Smooth muscle cell (in vitro differentiated cells): ENCODE results near the gene DISP1. TPM values are rescaled to one million over a fixed set of nuclear protein-coding genes. Genes with fewer than 3 reads are reported as not detected.
"Not testable (repeated sequence)": the region's sequence is repeated elsewhere in the genome, so short reads cannot be mapped to it uniquely, and the experiment has no call there.

ENCODE experiments used
- DNase-seq: peaks from one replicate; lab custom pipeline; 2025; ENCODE audit not compliant: unreplicated experiment; lab: John Stamatoyannopoulos, UW
- H2AFZ ChIP-seq: fragments of 200-600 bp; sonication (generic); 2 replicates; pipeline ENCODE4 v1.6.0; 2016; ENCODE audit warnings: antibody characterized with exemption, low read depth, mild to moderate bottlenecking
- H3F3A ChIP-seq: fragments of 200-600 bp; sonication (generic); 2 replicates; pipeline ENCODE4 v1.6.0; 2017; ENCODE audit warnings: antibody characterized with exemption, low read depth
- H3K27ac ChIP-seq: fragments of 200-600 bp; sonication (generic); 2 replicates; pipeline ENCODE4 v1.5.1; 2016; ENCODE audit warnings: low read depth, mild to moderate bottlenecking
- H3K27me3 ChIP-seq: fragments of 200-600 bp; sonication (generic); 2 replicates; pipeline ENCODE4 v1.6.1; 2016; ENCODE audit warnings: low read depth, mild to moderate bottlenecking
- H3K36me3 ChIP-seq: fragments of 200-600 bp; sonication (generic); 2 replicates; pipeline ENCODE4 v1.5.1; 2016; ENCODE audit warnings: low read depth
- H3K4me1 ChIP-seq: fragments of 200-600 bp; sonication (generic); 2 replicates; pipeline ENCODE4 v1.5.1; 2016; ENCODE audit warnings: low read depth
- H3K4me2 ChIP-seq: fragments of 200-600 bp; sonication (generic); 2 replicates; pipeline ENCODE4 v1.6.0; 2016; ENCODE audit warnings: mild to moderate bottlenecking
- H3K4me3 ChIP-seq: fragments of 200-600 bp; sonication (generic); 2 replicates; pipeline ENCODE4 v1.5.1; 2016; ENCODE audit warnings: mild to moderate bottlenecking
- H3K79me2 ChIP-seq: fragments of 200-600 bp; sonication (generic); 2 replicates; pipeline ENCODE4 v1.6.0; 2016; ENCODE audit warnings: low read depth, mild to moderate bottlenecking
- H3K9ac ChIP-seq: fragments of 200-600 bp; sonication (generic); 2 replicates; pipeline ENCODE4 v1.6.0; 2016; ENCODE audit warnings: low read depth
- H3K9me3 ChIP-seq: fragments of 200-600 bp; sonication (generic); replicated peaks from 2 replicates; pipeline ENCODE4 v1.5.1; 2016; ENCODE audit warnings: low read depth
- H4K20me1 ChIP-seq: fragments of 200-600 bp; sonication (generic); 2 replicates; pipeline ENCODE4 v1.6.0; 2016; ENCODE audit warnings: low read depth
- WGBS: methylation state at CpG from one replicate; pipeline ENCODE4 v1.1.7; 2016; ENCODE audit warnings: low lambda C conversion rate; 5-methylcytosine and 5-hydroxymethylcytosine counted together
- polyA plus RNA-seq: library from polyadenylated mRNA; unstranded; fragments of >200 nt; fragmentation: Nextera tagmentation; extraction: Ambion mirVana; gene quantifications from 2 replicates; pipeline ENCODE4 v1.2.1, GENCODE V29; 2016
- total RNA-seq: library from RNA; depleted of rRNA; stranded (reverse); fragments of >200 nt; gene quantifications from 2 replicates; pipeline ENCODE4 v1.2.3, GENCODE V29; 2014
- TF ChIP-seq, protein P1 (sequence below): fragments of 200-600 bp; sonication (generic); IDR thresholded peaks from 2 replicates; pipeline ENCODE4 v1.5.1; 2017; ENCODE audit warnings: borderline replicate concordance, mild to moderate bottlenecking, antibody characterized with exemption; ENCODE audit not compliant: insufficient read depth, poor library complexity, severe bottlenecking

DISP1 gene
- total and polyA plus RNA-seq, 2 experiments from 2014 or later, result 5.6 to 8.4 TPM

DNA sequence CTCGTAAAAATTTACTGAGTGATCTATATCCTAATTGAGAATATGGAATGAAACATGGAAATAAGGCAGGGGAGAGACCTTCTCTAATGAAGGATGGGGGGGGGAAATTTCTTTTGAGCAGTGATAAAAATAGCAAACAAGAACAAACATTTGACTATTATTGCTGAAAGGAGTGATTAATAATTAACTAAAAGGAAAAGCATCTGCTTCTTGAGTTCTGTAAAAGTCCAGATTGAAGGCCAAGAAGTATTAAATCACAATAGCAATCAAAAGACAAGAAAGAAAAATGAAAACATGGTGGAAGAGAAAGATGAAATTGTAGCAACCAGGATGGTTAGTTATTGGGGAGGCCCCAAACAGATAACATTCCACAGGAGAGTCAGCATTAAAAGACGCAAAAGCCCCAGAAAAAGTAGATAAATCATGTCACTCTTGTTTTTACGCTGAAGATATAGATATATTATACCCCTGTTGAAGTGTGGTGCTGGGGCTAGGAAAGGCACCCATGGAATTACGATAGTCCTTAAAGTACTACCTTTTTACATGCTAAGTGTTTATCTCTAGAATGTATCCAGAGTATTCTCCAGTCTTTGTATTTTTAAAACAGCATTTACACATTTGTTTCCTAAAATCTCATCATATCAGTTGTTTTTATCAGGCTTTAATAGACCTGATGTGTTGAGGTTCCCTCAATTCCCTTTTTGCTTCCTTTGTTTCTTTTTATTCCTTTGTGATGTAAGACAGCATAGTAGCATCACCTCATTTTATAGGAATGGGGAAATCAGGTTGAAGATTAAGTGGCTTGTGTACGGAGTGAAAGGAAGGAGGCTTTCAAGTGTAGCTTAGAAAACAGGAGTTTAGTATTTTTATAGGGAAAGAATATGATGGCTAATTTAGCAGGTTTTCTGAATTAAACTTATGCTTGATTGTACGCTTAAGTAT is 28.9 kb downstream of the DISP1 start:
- no peaks in the 10 kb centered on the region for H3K9me3 ChIP-seq
- no peaks in the 10 kb centered on the region for H3F3A ChIP-seq
- peaks cover 35% of the 10 kb centered on the region for H3K79me2 ChIP-seq
- H2AFZ ChIP-seq, result no peak overlapping the region
- TF ChIP-seq, protein P1, sequence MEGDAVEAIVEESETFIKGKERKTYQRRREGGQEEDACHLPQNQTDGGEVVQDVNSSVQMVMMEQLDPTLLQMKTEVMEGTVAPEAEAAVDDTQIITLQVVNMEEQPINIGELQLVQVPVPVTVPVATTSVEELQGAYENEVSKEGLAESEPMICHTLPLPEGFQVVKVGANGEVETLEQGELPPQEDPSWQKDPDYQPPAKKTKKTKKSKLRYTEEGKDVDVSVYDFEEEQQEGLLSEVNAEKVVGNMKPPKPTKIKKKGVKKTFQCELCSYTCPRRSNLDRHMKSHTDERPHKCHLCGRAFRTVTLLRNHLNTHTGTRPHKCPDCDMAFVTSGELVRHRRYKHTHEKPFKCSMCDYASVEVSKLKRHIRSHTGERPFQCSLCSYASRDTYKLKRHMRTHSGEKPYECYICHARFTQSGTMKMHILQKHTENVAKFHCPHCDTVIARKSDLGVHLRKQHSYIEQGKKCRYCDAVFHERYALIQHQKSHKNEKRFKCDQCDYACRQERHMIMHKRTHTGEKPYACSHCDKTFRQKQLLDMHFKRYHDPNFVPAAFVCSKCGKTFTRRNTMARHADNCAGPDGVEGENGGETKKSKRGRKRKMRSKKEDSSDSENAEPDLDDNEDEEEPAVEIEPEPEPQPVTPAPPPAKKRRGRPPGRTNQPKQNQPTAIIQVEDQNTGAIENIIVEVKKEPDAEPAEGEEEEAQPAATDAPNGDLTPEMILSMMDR, result no peak
- H3K27ac ChIP-seq, result no peak overlapping the region
- no peaks in the 10 kb centered on the region for H3K27me3 ChIP-seq
- no peak overlapping the region for H3K9ac ChIP-seq
- no peak overlapping the region for H3K4me3 ChIP-seq
- H3K4me2 ChIP-seq, result no peak overlapping the region
- 57% methylated on average over 6 of the region's 6 CpGs for WGBS
- no peaks in the 10 kb centered on the region for H3K36me3 ChIP-seq
- H3K4me1 ChIP-seq, result peaks cover 8% of the 10 kb centered on the region
- no peak for DNase-seq
- H4K20me1 ChIP-seq, result no peaks in the 10 kb centered on the region

DNA sequence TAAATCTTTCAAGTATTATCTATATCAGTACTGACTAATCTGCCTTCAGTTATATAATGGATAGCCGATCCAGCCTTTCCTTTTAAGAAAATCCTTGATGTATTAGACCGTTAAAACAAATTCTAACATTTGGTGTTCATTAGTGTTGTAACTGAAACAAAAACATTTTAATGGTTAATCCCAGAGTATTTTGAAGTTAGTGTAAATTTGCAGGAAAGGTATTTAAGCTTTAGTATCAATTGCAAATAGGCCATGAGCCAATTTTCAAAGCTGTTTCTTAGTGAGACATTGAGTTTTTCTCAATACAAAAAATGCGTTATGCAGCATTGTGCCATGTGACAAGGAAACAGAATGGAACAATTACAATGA is 29.6 kb downstream of the DISP1 start:
- H3K79me2 ChIP-seq, result peaks cover 35% of the 10 kb centered on the region
- no peak overlapping the region for H3K9ac ChIP-seq
- H3K9me3 ChIP-seq, result no peaks in the 10 kb centered on the region
- no peaks in the 10 kb centered on the region for H3K36me3 ChIP-seq
- H3K27me3 ChIP-seq, result no peaks in the 10 kb centered on the region
- TF ChIP-seq, protein P1, result no peak
- H3K4me2 ChIP-seq, result no peak overlapping the region
- 73% methylated on average over 3 of the region's 3 CpGs for WGBS
- peaks cover 8% of the 10 kb centered on the region for H3K4me1 ChIP-seq
- H3K27ac ChIP-seq, result no peak overlapping the region
- DNase-seq, result no peak
- no peaks in the 10 kb centered on the region for H4K20me1 ChIP-seq
- H2AFZ ChIP-seq, result no peak overlapping the region
- no peaks in the 10 kb centered on the region for H3F3A ChIP-seq
- no peak overlapping the region for H3K4me3 ChIP-seq

DNA sequence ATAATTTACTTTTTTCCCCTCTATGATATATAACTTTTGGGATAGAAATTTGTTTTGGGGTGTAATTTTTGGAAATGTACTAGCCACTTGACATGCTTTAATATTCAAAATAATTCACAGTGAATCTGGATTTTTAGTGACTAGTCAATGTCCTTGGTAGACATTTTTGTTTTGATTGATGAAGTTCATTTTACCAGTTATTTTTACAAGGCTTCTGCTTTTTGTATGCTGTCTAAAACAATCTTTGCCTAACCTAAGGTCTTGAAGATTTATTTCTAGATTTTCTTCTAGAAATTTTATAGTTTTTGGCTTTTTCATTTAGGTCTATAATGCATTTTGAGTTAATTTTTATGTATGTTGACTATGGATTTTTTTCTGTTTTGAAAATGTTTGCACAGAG is 30.9 kb downstream of the DISP1 start:
- H2AFZ ChIP-seq, result no peak overlapping the region
- no peak overlapping the region for H3K4me3 ChIP-seq
- no peak overlapping the region for H3K27ac ChIP-seq
- no peaks in the 10 kb centered on the region for H4K20me1 ChIP-seq
- no peaks in the 10 kb centered on the region for H3F3A ChIP-seq
- no peaks in the 10 kb centered on the region for H3K27me3 ChIP-seq
- H3K4me1 ChIP-seq, result peaks cover 8% of the 10 kb centered on the region
- H3K4me2 ChIP-seq, result no peak overlapping the region
- H3K9me3 ChIP-seq, result no peaks in the 10 kb centered on the region
- TF ChIP-seq, protein P1, result no peak
- peaks cover 38% of the 10 kb centered on the region for H3K79me2 ChIP-seq
- DNase-seq, result no peak
- H3K36me3 ChIP-seq, result no peaks in the 10 kb centered on the region
- H3K9ac ChIP-seq, result no peak overlapping the region

DNA sequence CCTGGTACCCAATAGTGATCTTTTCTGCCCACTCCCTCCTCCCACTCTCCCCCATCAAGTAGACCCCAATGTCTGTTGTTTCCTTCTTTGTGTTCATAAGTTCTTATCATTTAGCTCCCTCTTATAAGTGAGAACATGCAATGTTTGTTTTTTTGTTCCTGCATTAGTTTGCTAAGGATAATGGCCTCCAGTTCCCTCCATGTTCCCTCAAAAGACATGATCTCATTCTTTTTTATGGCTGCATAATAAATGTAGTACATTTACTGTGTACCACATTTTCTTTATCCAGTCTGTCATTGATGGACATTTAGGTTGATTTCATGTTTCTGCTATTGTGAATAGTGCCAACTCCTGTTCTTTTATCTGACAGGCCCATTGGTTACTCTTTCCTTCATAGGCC is 35.7 kb downstream of the DISP1 start:
- H2AFZ ChIP-seq, H3K9ac ChIP-seq, H3K4me2 ChIP-seq, H3K27me3 ChIP-seq, H3F3A ChIP-seq, H3K4me1 ChIP-seq, H4K20me1 ChIP-seq, DNase-seq, H3K27ac ChIP-seq, H3K9me3 ChIP-seq, H3K36me3 ChIP-seq, H3K4me3 ChIP-seq: not testable (repeated sequence)
- peaks cover 20% of the 10 kb centered on the region for H3K79me2 ChIP-seq
